ENCODE data around the gene CAMSAP3.

GRCh38 chr19:7556696-7557315, 38.9 kb upstream of the CAMSAP3 start:
- TF ChIP-seq CTCF (IDR thresholded peaks at IDR 0.05) (no peak), POLR2A (IDR thresholded peaks at IDR 0.05) (no peak)

Measured in adrenal gland (tissue), 5 donors.